H1 (cell line): Measurements from ENCODE around the gene DSP. TPM values are rescaled to one million over a fixed set of nuclear protein-coding genes. Genes with fewer than 3 reads are reported as not detected.

Experiments used
- CTCF ChIA-PET: fragments of 300-600 bp; sonication (Branson Sonifier 250); formaldehyde crosslinking; loops from one replicate; lab custom pipeline; 2021; ENCODE audit not compliant: partially characterized antibody; lab: Charles Lee
- POLR2A ChIA-PET: fragments of 300-600 bp; sonication (Branson Sonifier 250); formaldehyde crosslinking; loops from one replicate; lab custom pipeline; 2021; ENCODE audit warnings: inconsistent platforms; ENCODE audit not compliant: partially characterized antibody; lab: Charles Lee
- DNase-seq, 2 experiments: peaks; one replicate each; pipeline versions ENCODE4 v3.0.0 to v3.0.0-alpha.2; 2010 to 2022; ENCODE audit warnings: low spot score in 2 of 2, low read depth in 1 of 2, mixed read lengths in 1 of 2
- FAIRE-seq: peaks from 2 replicates; lab custom pipeline; 2011; peaks lifted over from hg19 to GRCh38; lab: Jason Lieb, UNC
- H2AFZ ChIP-seq: 2 replicates; pipeline ENCODE4 v1.8.1; 2012; ENCODE audit warnings: low read length, inconsistent platforms
- H2AK5ac ChIP-seq: 2 replicates; pipeline ENCODE4 v1.6.1; 2013; ENCODE audit warnings: low read depth, low read length
- H2BK120ac ChIP-seq: replicated peaks from 2 replicates; pipeline ENCODE3; 2013; ENCODE audit warnings: low read depth, low read length, inconsistent platforms
- H2BK12ac ChIP-seq: 2 replicates; pipeline ENCODE4 v1.6.1; 2013; ENCODE audit warnings: low read depth, low read length
- H2BK15ac ChIP-seq: 2 replicates; pipeline ENCODE4 v1.6.1; 2013; ENCODE audit warnings: low read length
- H2BK20ac ChIP-seq: 2 replicates; pipeline ENCODE4 v1.6.1; 2013; ENCODE audit warnings: low read length
- H2BK5ac ChIP-seq: 2 replicates; pipeline ENCODE4 v1.6.1; 2013; ENCODE audit warnings: low read depth, low read length
- H3K14ac ChIP-seq: 2 replicates; pipeline ENCODE4 v1.6.1; 2013; ENCODE audit warnings: inconsistent platforms; ENCODE audit not compliant: insufficient read length
- H3K18ac ChIP-seq: 2 replicates; pipeline ENCODE4 v1.6.1; 2013; ENCODE audit warnings: low read length; ENCODE audit errors: extremely low read depth
- H3K23ac ChIP-seq: 2 replicates; pipeline ENCODE4 v1.6.1; 2013; ENCODE audit warnings: inconsistent platforms; ENCODE audit not compliant: insufficient read length
- H3K23me2 ChIP-seq: 2 replicates; pipeline ENCODE4 v1.6.1; 2013; ENCODE audit warnings: low read depth, low read length
- H3K27ac ChIP-seq: 2 replicates; pipeline ENCODE4 v1.6.1; 2011; ENCODE audit warnings: low read depth, low read length, inconsistent platforms
- H3K27me3 ChIP-seq, 4 experiments: replicated peaks in 1 of 4; 1 replicate in 1 of 4; 2 replicates in 3 of 4; pipeline versions ENCODE4 v1.6.1 to v1.8.1; 2011 to 2013; ENCODE audit warnings: low read length in 3 of 4, mild to moderate bottlenecking in 3 of 4, inconsistent platforms in 2 of 4, mixed read lengths in 2 of 4, moderate library complexity in 1 of 4; ENCODE audit not compliant: control insufficient read depth in 3 of 4, insufficient read depth in 3 of 4; ENCODE audit errors: extremely low read depth in 1 of 4
- H3K36me3 ChIP-seq, 4 experiments: 2 replicates each; pipeline versions ENCODE4 v1.6.1 to v1.8.1; 2011 to 2013; ENCODE audit warnings: mild to moderate bottlenecking in 4 of 4, low read length in 3 of 4, moderate library complexity in 2 of 4, control low read depth in 1 of 4, inconsistent platforms in 1 of 4; ENCODE audit not compliant: insufficient read depth in 4 of 4, control insufficient read depth in 2 of 4
- H3K4ac ChIP-seq: replicated peaks from 2 replicates; pipeline ENCODE3; 2013; ENCODE audit warnings: low read length, low read depth, mixed read lengths, inconsistent platforms; ENCODE audit not compliant: insufficient read length
- H3K4me1 ChIP-seq, 4 experiments: replicated peaks in 1 of 4; 1 replicate in 1 of 4; 2 replicates in 3 of 4; pipeline versions ENCODE4 v1.6.1 to v1.8.1; 2011 to 2013; ENCODE audit warnings: low read length in 3 of 4, inconsistent platforms in 2 of 4, mixed read lengths in 1 of 4; ENCODE audit not compliant: insufficient read depth in 4 of 4, control insufficient read depth in 3 of 4
- H3K4me2 ChIP-seq, 2 experiments: 2 replicates each; pipeline versions ENCODE4 v1.6.1 to v1.8.1; 2011 to 2013; ENCODE audit warnings: low read depth in 2 of 2, low read length in 2 of 2, control low read depth in 1 of 2, inconsistent platforms in 1 of 2, mild to moderate bottlenecking in 1 of 2; ENCODE audit not compliant: insufficient read depth in 1 of 2
- H3K4me3 ChIP-seq, 4 experiments: fragments of 200-600, 300-600 bp in 1 of 4; sonication (generic), shearing (Covaris generic), sonication (Bioruptor Twin) in 1 of 4; 2 replicates each; pipeline versions ENCODE4 v1.5.1 to v1.8.1; 2011 to 2016; ENCODE audit warnings: low read length in 4 of 4, low read depth in 3 of 4, control low read depth in 2 of 4, inconsistent platforms in 2 of 4, mild to moderate bottlenecking in 2 of 4, mixed read lengths in 1 of 4, moderate library complexity in 1 of 4; ENCODE audit not compliant: insufficient read depth in 2 of 4; ENCODE audit errors: extremely low read depth in 1 of 4
- H3K56ac ChIP-seq: replicated peaks from 2 replicates; pipeline ENCODE3; 2013; ENCODE audit warnings: low read depth, mild to moderate bottlenecking, mixed read lengths, low read length, inconsistent platforms; ENCODE audit not compliant: insufficient read length
- H3K79me1 ChIP-seq: 2 replicates; pipeline ENCODE4 v1.6.1; 2013; ENCODE audit warnings: low read depth, low read length, control low read depth
- H3K79me2 ChIP-seq, 2 experiments: 2 replicates each; pipeline versions ENCODE4 v1.6.1 to v1.8.1; 2012 to 2013; ENCODE audit warnings: low read length in 2 of 2, mild to moderate bottlenecking in 2 of 2, inconsistent platforms in 1 of 2; ENCODE audit not compliant: insufficient read depth in 2 of 2, control insufficient read depth in 1 of 2
- H3K9ac ChIP-seq, 4 experiments: replicated peaks in 1 of 4; 1 replicate in 1 of 4; 2 replicates in 3 of 4; pipeline versions ENCODE4 v1.6.1 to v1.8.1; 2011 to 2013; ENCODE audit warnings: low read depth in 3 of 4, low read length in 3 of 4, control low read depth in 2 of 4, mild to moderate bottlenecking in 2 of 4, moderate library complexity in 2 of 4, inconsistent platforms in 1 of 4; ENCODE audit errors: extremely low read depth in 1 of 4
- H3K9me3 ChIP-seq, 2 experiments: 2 replicates each; pipeline versions ENCODE4 v1.6.1 to v1.8.1; 2012 to 2013; ENCODE audit warnings: mild to moderate bottlenecking in 2 of 2, moderate library complexity in 2 of 2, control low read depth in 1 of 2, inconsistent platforms in 1 of 2, low read depth in 1 of 2, low read length in 1 of 2, mixed read lengths in 1 of 2; ENCODE audit not compliant: insufficient read depth in 2 of 2
- H4K20me1 ChIP-seq, 2 experiments: replicated peaks in 1 of 2; 2 replicates each; pipeline versions ENCODE3 to v1.8.1; 2011 to 2013; ENCODE audit warnings: inconsistent platforms in 2 of 2, low read length in 2 of 2, mild to moderate bottlenecking in 1 of 2; ENCODE audit not compliant: insufficient read depth in 2 of 2, control insufficient read depth in 1 of 2
- H4K5ac ChIP-seq: 2 replicates; pipeline ENCODE4 v1.6.1; 2013; ENCODE audit warnings: low read length, low read depth, mixed read lengths, inconsistent platforms; ENCODE audit not compliant: insufficient read length
- H4K8ac ChIP-seq: 2 replicates; pipeline ENCODE4 v1.8.0; 2013; ENCODE audit warnings: mild to moderate bottlenecking, moderate library complexity, low read length, inconsistent platforms; ENCODE audit not compliant: insufficient read depth; ENCODE audit errors: extremely low read depth
- H4K91ac ChIP-seq: replicated peaks from 2 replicates; pipeline ENCODE3; 2013; ENCODE audit warnings: low read length, mixed read lengths, inconsistent platforms; ENCODE audit not compliant: insufficient read length
- FOSL1 ChIP-seq: IDR thresholded peaks from 2 replicates; pipeline ENCODE4 v1.6.1; 2011; ENCODE audit warnings: mild to moderate bottlenecking, low read depth, low read length, moderate library complexity; ENCODE audit not compliant: insufficient read depth
- WGBS, 2 experiments: shearing (Covaris generic) in 1 of 2; methylation state at CpG; one replicate each; pipeline versions ENCODE4 v1.1.6 to v1.1.7; 2013 to 2015; ENCODE audit warnings: low lambda C conversion rate in 2 of 2, mixed read lengths in 2 of 2, inconsistent platforms in 1 of 2, low coverage in 1 of 2, missing lambda C conversion rate in 1 of 2; ENCODE audit not compliant: insufficient replicate concordance in 2 of 2, insufficient coverage in 1 of 2, insufficient read length in 1 of 2; ENCODE audit errors: extremely low coverage in 1 of 2, missing lambda C conversion rate in 1 of 2; 5-methylcytosine and 5-hydroxymethylcytosine counted together
- polyA plus RNA-seq, 7 experiments: library from polyadenylated mRNA; depleted of rRNA in 3 of 7; stranded (reverse) in 5 of 7; unstranded in 2 of 7; fragments of >200 nt in 5 of 7; fragments of 200-250 nt in 2 of 7; gene quantifications; 1 replicate in 5 of 7; 2 replicates in 1 of 7; 4 replicates in 1 of 7; pipeline versions ENCODE4 v1.2.1 to v1.2.3, GENCODE V29; 2011 to 2013; ENCODE audit warnings: missing spikeins in 2 of 7, mixed read lengths in 2 of 7
- total RNA-seq: library from RNA; stranded (reverse); fragmentation: NEBNext Ultra II Directional; extraction: Animal tissue kit (Norgen Biotek cat#: 25700); gene quantifications from 2 replicates; pipeline ENCODE4 v1.2.1, GENCODE V29; 2021

The DSP gene
- total and polyA plus RNA-seq, 2 of the 8 experiments (the other 6 are each of a cell fraction or from before 2014, with no cell fraction given), result 14.3 to 48.5 TPM

DNA sequence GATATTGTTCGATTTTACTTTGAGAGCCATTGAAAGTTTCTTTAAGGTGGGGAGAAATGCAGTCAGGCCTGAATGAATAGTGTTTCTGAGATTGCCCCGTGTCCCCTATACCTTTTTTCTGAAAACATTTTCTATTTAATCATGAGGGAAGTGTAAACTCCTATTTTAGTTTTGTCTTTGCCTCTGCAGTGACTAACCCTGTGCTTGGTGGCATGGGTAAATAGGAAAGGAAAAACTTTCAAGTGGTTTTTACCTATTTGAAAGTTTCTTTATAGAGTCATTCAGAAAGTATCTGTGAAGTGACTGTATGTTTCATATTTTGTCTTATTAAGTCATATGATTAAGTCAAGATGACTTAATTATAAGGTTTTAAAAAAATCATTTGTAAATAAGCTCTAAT, 63.0 kb downstream of the DSP start:
- Histone ChIP-seq H3K4me3 (no peak overlapping the region), H3K4me2 (no peak overlapping the region), H2BK120ac (no peak overlapping the region), H2BK15ac (no peak overlapping the region), H3K23me2 (no peaks in the 10 kb centered on the region), H4K91ac (no peak overlapping the region), H3K18ac (no peak overlapping the region), H4K20me1 (no peaks in the 10 kb centered on the region), H2AK5ac (no peak overlapping the region), H2BK12ac (no peak overlapping the region), H4K5ac (no peak overlapping the region), H3K9me3 (no peaks in the 10 kb centered on the region), H3K4ac (no peak overlapping the region), H3K79me1 (no peaks in the 10 kb centered on the region), H3K4me1 (no peaks in the 10 kb centered on the region), H3K27me3 (no peaks in the 10 kb centered on the region), H3K36me3 (peaks cover 25 to 87% (median 62%) of the 10 kb centered on the region in 4 experiments), H2BK5ac (no peak overlapping the region), H3K9ac (no peak overlapping the region), H2BK20ac (no peak overlapping the region), H3K27ac (no peak overlapping the region), H3K56ac (no peak overlapping the region), H3K79me2 (no peaks in the 10 kb centered on the region), H2AFZ (no peak overlapping the region), H3K23ac (no peak overlapping the region), H3K14ac (no peak overlapping the region), H4K8ac (no peak overlapping the region)
- no peak for DNase-seq
- CTCF ChIA-PET, result interaction anchor here (2.3 kb wide), 1 partner anchor 11 kb away, joined by 12 read pairs; no protein-coding TSS in a partner anchor
- 90% methylated on average over 2 of the region's 2 CpGs; no CpG with 5 or more reads in 1 of the 2 experiments for WGBS, 2 experiments
- FAIRE-seq, result no peak
- POLR2A ChIA-PET, result no interaction called here
- no peak for TF ChIP-seq FOSL1
